Middle frontal gyrus (tissue), 1 donor: ENCODE results near the gene CSPG4.
A peak's percentile ranks its signal among the peaks of the same experiment; 100 is the strongest.
"Not testable (repeated sequence)": the region's sequence is repeated elsewhere in the genome, so short reads cannot be mapped to it uniquely, and the experiment has no call there.

Experiments used
- DNase-seq: peaks from one replicate; pipeline ENCODE4 v3.0.0-alpha.2; 2015; ENCODE audit warnings: low spot score; ENCODE audit errors: extremely low spot score

The CSPG4 gene

GRCh38 chr15:75712668-75713337 lies at the start of gene CSPG4:
Gene CSPG4, minus strand, starts transcription at chr15:75712848. Its CDS starts 93 bp downstream, at chr15:75712755.
- no peak for DNase-seq

- not testable (repeated sequence) for DNase-seq
These were observed 49.7 kb upstream of the CSPG4 start for GRCh38 chr15:75762357-75762718.

- no peak for DNase-seq
These were observed 49.1 kb upstream of the CSPG4 start for GRCh38 chr15:75761446-75762356.

- no peak for DNase-seq
These were observed 48.2 kb upstream of the CSPG4 start for GRCh38 chr15:75760704-75761435.

GRCh38 chr15:75760131-75760520 lies 47.5 kb upstream of the CSPG4 start:
- not testable (repeated sequence) for DNase-seq

GRCh38 chr15:75759416-75760130 lies 46.9 kb upstream of the CSPG4 start:
- no peak for DNase-seq

GRCh38 chr15:75758071-75758872 lies 45.6 kb upstream of the CSPG4 start:
- peak; percentile 84 for DNase-seq

DNA sequence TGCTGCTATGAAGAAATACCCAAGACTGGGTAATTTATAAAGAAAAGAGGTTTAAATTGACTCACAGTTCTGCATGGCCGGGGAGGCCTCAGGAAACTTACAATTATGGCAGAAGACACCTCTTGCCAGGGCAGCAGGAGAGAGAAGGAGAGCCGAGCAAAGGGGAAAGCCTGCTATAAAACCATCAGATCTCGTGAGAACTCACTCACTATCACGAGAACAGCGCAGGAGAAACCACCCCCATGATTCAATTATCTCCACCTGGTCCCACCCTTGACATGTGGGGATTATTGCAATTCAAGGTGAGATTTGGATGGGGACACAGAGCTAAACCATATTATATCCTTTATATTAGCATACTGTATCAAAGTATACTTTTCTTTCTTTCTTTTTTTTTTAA lies 42.2 kb upstream of the CSPG4 start:
- DNase-seq, result not testable (repeated sequence)

- no peak for DNase-seq
These were observed 40.5 kb upstream of the CSPG4 start for GRCh38 chr15:75753145-75753544.

GRCh38 chr15:75751891-75752290 lies 39.2 kb upstream of the CSPG4 start:
- no peak for DNase-seq

- DNase-seq, result no peak
These were observed 38.6 kb upstream of the CSPG4 start for GRCh38 chr15:75751116-75751875.

DNA sequence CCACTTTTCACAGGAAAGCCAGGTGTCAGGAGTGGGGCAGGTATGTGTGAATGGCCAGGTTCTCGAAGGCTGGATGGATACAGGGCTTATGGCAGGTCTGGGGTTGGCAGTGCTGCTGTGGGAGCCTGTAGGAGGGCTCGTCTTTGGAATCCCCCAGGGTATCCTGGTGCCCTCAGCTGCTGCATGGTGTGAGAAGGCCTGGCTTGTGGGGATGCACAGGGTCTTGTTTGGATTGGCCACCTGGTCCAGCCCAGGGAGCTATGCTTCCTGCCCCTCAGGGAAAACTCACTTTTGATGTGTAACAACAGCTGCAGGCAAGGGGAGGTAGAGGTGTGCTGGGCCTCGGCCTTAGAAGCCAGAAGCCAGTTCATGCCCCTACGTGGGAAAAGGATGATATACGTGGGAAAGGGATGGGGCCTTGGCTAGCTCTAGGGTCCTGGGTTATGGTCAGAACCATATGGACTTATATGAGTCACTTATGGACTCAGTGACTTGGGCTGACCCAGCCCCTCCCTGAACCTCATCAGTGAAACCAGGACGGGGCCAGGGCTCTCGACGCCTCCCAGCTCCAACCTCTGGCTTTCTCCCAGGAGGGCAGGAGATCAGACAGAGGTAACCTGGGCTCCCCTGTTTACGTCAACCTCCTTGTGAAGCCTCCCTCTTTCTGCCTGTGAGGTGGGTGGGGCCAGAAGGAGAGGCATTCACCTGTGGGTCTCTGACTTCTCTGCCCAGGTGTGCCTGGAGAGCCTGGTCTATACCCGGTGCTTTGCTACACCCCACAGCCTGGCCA lies 37.8 kb upstream of the CSPG4 start:
- no peak for DNase-seq

DNA sequence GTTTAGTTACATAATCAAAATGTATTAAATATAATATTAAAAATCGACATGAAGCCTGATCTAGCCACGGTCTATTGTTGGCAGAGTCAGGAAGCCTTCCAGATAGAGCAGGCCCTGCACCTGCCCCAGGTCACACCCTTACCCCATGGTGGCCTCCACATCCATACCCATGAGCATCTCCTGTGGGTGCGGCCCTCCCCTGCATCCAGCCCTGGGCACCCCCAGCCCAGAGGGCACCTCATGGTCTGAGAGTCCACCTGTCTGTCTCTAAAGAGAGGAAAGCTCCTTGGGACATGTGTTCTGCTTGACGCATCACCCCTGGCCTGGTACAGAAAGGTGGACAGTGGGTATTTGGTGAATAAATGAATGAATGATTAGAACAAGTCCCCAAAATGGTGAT lies 37.2 kb upstream of the CSPG4 start:
- no peak for DNase-seq

DNA sequence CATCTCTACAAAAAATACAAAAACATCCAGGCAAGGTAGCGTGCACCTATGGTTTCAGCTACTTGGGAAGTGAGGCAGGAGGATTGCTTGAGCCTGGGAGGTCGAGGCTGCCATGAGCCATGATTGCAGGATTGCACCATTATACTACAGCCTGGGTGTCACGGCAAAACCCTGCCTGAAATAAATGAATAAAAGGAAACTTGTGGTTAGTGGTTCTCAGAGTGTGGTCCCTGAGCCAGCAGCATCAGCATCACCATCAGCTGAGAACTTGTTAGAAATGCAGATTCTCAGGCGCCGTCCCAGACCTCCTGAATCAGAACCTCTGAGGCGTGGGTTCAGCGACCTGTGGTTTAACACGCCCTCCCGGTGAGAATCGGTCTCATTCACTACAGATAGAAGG lies 36.2 kb upstream of the CSPG4 start:
- not testable (repeated sequence) for DNase-seq

DNA sequence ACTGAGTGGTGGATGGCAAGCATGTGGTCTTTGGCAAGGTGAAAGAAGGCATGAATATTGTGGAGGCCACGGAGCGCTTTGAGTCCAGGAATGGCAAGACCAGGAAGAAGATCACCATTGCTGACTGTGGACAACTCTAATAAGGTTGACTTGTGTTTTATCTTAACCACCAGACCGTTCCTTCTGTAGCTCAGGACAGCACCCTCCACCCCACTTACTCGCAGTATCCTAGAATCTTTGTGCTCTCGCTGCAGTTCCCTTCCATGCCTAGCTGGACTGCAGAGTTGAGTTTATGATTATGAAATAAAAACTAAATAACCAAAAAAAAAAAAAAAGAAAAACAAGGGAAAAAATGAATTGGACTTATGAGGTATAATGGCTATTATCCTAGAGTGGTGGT lies 34.5 kb upstream of the CSPG4 start:
- DNase-seq, result not testable (repeated sequence)

DNA sequence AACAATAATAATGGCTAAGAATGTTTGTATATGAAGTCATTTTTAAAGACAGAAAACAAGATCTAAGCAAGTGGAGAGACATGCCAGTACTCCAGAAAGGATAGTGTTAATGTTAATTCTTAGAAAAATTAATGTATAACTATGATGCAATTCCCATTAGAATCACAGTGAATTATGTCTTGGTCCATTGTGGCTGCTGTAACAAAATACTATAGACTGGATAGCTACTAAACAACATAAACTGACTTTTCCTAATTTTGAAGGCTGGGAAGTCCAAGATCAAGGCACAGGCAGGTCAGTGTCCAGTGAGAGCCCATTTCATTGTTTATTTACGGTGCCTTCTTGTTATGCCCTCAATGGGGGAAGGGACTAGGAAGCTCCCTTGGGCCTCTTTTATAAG lies 32.7 kb upstream of the CSPG4 start:
- no peak for DNase-seq

DNA sequence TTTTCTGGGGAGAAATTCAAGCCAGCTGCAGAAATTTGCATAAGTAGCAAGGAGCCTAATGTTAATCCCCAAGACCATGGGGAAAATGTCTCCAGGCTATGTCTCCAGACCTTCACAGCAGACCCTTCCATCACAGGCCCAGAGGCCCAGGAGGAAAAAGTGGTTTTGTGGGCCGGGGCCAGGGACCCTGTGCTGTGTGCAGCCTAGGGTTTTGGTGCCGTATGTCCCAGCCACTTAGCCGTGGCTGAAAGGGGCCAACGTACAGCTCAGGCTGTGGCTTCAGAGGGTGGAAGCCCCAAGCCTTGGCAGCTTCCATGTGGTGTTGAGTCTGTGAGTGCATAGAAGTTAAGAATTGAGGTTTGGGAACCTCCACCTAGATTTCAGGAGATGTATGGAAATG lies 29.7 kb upstream of the CSPG4 start:
- not testable (repeated sequence) for DNase-seq

DNA sequence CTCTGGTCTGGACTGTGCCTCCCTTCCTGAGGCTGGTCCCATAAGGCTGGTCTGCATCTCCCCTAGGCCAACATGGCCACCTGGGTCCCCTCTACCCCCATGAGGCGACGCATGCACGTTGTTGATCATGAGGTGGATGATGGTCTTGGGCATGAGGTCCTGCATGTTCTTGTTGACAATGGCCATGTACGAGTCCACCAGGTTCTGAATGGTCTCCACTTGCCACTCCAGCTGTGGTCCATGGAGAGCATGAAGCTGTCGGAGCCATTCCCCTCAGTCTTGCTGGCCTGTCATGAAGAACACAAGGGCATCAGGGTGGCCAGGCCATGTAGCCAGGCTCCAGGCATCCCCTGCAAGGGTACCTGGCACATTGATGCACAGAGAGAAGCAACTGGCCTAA lies 27.1 kb upstream of the CSPG4 start:
- DNase-seq, result no peak
